ENCODE data around the gene AGAP1.

Gene AGAP1

GRCh38 chr2:236028066-236028465 lies 534.2 kb downstream of the AGAP1 start:
- Histone ChIP-seq H3K4me1 (ENCODE audit: control insufficient read depth, insufficient read depth, low read length) (no peaks in the 10 kb centered on the region), H3K36me3 (ENCODE audit: control insufficient read depth, insufficient read depth, low read length) (no peaks in the 10 kb centered on the region), H3K4me3 (ENCODE audit: low read depth, low read length) (no peak overlapping the region), H3K9ac (ENCODE audit: low read length) (no peak overlapping the region), H3K9me3 (ENCODE audit: control insufficient read depth, insufficient read depth, low read depth, low read length) (peaks cover 6% of the 10 kb centered on the region), H3K27me3 (ENCODE audit: control insufficient read depth, insufficient read depth, low read length) (no peaks in the 10 kb centered on the region), H3K27ac (ENCODE audit: low read depth, low read length) (no peak overlapping the region)

- Histone ChIP-seq H3K36me3 (ENCODE audit: control insufficient read depth, insufficient read depth, low read length) (no peaks in the 10 kb centered on the region; the same call in 1 of the 2 replicates), H3K27me3 (ENCODE audit: control insufficient read depth, insufficient read depth, low read length) (no peaks in the 10 kb centered on the region), H3K4me3 (ENCODE audit: low read depth, low read length) (no peak overlapping the region), H3K27ac (ENCODE audit: low read depth, low read length) (no peak overlapping the region), H3K9me3 (ENCODE audit: control insufficient read depth, insufficient read depth, low read depth, low read length) (peaks cover 6% of the 10 kb centered on the region), H3K4me1 (ENCODE audit: control insufficient read depth, insufficient read depth, low read length) (0 out of 2 replicates have a peak, but pooled peaks cover 3% of the 10 kb centered on the region), H3K9ac (ENCODE audit: low read length) (no peak overlapping the region)
These were observed 539.6 kb downstream of the AGAP1 start for GRCh38 chr2:236033462-236033861.

- no peaks in the 10 kb centered on the region; the same call in 1 of the 2 replicates for H3K36me3 ChIP-seq (ENCODE audit: control insufficient read depth, insufficient read depth, low read length)
These were observed 541.1 kb downstream of the AGAP1 start for GRCh38 chr2:236034974-236035373.

GRCh38 chr2:236036045-236036444 lies 542.2 kb downstream of the AGAP1 start:
- Histone ChIP-seq H3K27ac (ENCODE audit: low read depth, low read length) (no peak overlapping the region), H3K36me3 (ENCODE audit: control insufficient read depth, insufficient read depth, low read length) (no peaks in the 10 kb centered on the region; the same call in 1 of the 2 replicates), H3K9ac (ENCODE audit: low read length) (no peak overlapping the region), H3K4me1 (ENCODE audit: control insufficient read depth, insufficient read depth, low read length) (0 out of 2 replicates have a peak, but pooled peaks cover 3% of the 10 kb centered on the region), H3K9me3 (ENCODE audit: control insufficient read depth, insufficient read depth, low read depth, low read length) (peaks cover 2% of the 10 kb centered on the region; the same call in 1 of the 2 replicates), H3K4me3 (ENCODE audit: low read depth, low read length) (no peak overlapping the region), H3K27me3 (ENCODE audit: control insufficient read depth, insufficient read depth, low read length) (no peaks in the 10 kb centered on the region)

More at GRCh38 chr2:236034974-236035373, 541.1 kb downstream of the AGAP1 start:
- no peak overlapping the region for H3K4me3 ChIP-seq (ENCODE audit: low read depth, low read length)
- peaks cover 5% of the 10 kb centered on the region for H3K9me3 ChIP-seq (ENCODE audit: control insufficient read depth, insufficient read depth, low read depth, low read length)
- H3K4me1 ChIP-seq (ENCODE audit: control insufficient read depth, insufficient read depth, low read length) = 0 out of 2 replicates have a peak, but pooled peaks cover 3% of the 10 kb centered on the region
- H3K9ac ChIP-seq (ENCODE audit: low read length) = no peak overlapping the region
- no peak overlapping the region for H3K27ac ChIP-seq (ENCODE audit: low read depth, low read length)
- no peaks in the 10 kb centered on the region for H3K27me3 ChIP-seq (ENCODE audit: control insufficient read depth, insufficient read depth, low read length)

- no peak overlapping the region for H3K27ac ChIP-seq (ENCODE audit: low read depth, low read length)
- H3K9me3 ChIP-seq (ENCODE audit: control insufficient read depth, insufficient read depth, low read depth, low read length) = no peaks in the 10 kb centered on the region
- no peaks in the 10 kb centered on the region; the same call in 1 of the 2 replicates for H3K36me3 ChIP-seq (ENCODE audit: control insufficient read depth, insufficient read depth, low read length)
- H3K9ac ChIP-seq (ENCODE audit: low read length) = no peak overlapping the region
- H3K4me1 ChIP-seq (ENCODE audit: control insufficient read depth, insufficient read depth, low read length) = 0 out of 2 replicates have a peak, but pooled peaks cover 3% of the 10 kb centered on the region
- no peaks in the 10 kb centered on the region for H3K27me3 ChIP-seq (ENCODE audit: control insufficient read depth, insufficient read depth, low read length)
- no peak overlapping the region for H3K4me3 ChIP-seq (ENCODE audit: low read depth, low read length)
These were observed 544.3 kb downstream of the AGAP1 start for GRCh38 chr2:236038096-236038495.

- H3K36me3 ChIP-seq (ENCODE audit: control insufficient read depth, insufficient read depth, low read length) = no peaks in the 10 kb centered on the region; the same call in 1 of the 2 replicates
- H3K9me3 ChIP-seq (ENCODE audit: control insufficient read depth, insufficient read depth, low read depth, low read length) = no peaks in the 10 kb centered on the region
- H3K4me3 ChIP-seq (ENCODE audit: low read depth, low read length) = no peak overlapping the region
- H3K27me3 ChIP-seq (ENCODE audit: control insufficient read depth, insufficient read depth, low read length) = no peaks in the 10 kb centered on the region
- no peak overlapping the region for H3K27ac ChIP-seq (ENCODE audit: low read depth, low read length)
- peaks cover 9% of the 10 kb centered on the region; the same call in 1 of the 2 replicates for H3K4me1 ChIP-seq (ENCODE audit: control insufficient read depth, insufficient read depth, low read length)
- H3K9ac ChIP-seq (ENCODE audit: low read length) = no peak overlapping the region
These were observed 546.9 kb downstream of the AGAP1 start for GRCh38 chr2:236040600-236041328.

GRCh38 chr2:236041616-236042015 lies 547.8 kb downstream of the AGAP1 start:
- Histone ChIP-seq H3K4me3 (ENCODE audit: low read depth, low read length) (no peak overlapping the region), H3K9ac (ENCODE audit: low read length) (no peak overlapping the region), H3K4me1 (ENCODE audit: control insufficient read depth, insufficient read depth, low read length) (peaks cover 9% of the 10 kb centered on the region; the same call in 1 of the 2 replicates), H3K27ac (ENCODE audit: low read depth, low read length) (no peak overlapping the region), H3K36me3 (ENCODE audit: control insufficient read depth, insufficient read depth, low read length) (no peaks in the 10 kb centered on the region; the same call in 1 of the 2 replicates), H3K27me3 (ENCODE audit: control insufficient read depth, insufficient read depth, low read length) (no peaks in the 10 kb centered on the region), H3K9me3 (ENCODE audit: control insufficient read depth, insufficient read depth, low read depth, low read length) (no peaks in the 10 kb centered on the region)

GRCh38 chr2:236042087-236042486 lies 548.2 kb downstream of the AGAP1 start:
- peaks cover 9% of the 10 kb centered on the region; the same call in 1 of the 2 replicates for H3K4me1 ChIP-seq (ENCODE audit: control insufficient read depth, insufficient read depth, low read length)
- H3K4me3 ChIP-seq (ENCODE audit: low read depth, low read length) = no peak overlapping the region
- H3K27me3 ChIP-seq (ENCODE audit: control insufficient read depth, insufficient read depth, low read length) = no peaks in the 10 kb centered on the region
- H3K36me3 ChIP-seq (ENCODE audit: control insufficient read depth, insufficient read depth, low read length) = no peaks in the 10 kb centered on the region; the same call in 1 of the 2 replicates
- H3K9me3 ChIP-seq (ENCODE audit: control insufficient read depth, insufficient read depth, low read depth, low read length) = no peaks in the 10 kb centered on the region
- no peak overlapping the region for H3K9ac ChIP-seq (ENCODE audit: low read length)
- no peak overlapping the region for H3K27ac ChIP-seq (ENCODE audit: low read depth, low read length)

- H3K27me3 ChIP-seq (ENCODE audit: control insufficient read depth, insufficient read depth, low read length) = no peaks in the 10 kb centered on the region
- H3K9ac ChIP-seq (ENCODE audit: low read length) = no peak overlapping the region
These were observed 550.3 kb downstream of the AGAP1 start for GRCh38 chr2:236044191-236044590.

GRCh38 chr2:236045251-236046235 lies 551.7 kb downstream of the AGAP1 start:
- peaks cover 9% of the 10 kb centered on the region; the same call in 1 of the 2 replicates for H3K4me1 ChIP-seq (ENCODE audit: control insufficient read depth, insufficient read depth, low read length)
- peaks cover 7% of the 10 kb centered on the region for H3K36me3 ChIP-seq (ENCODE audit: control insufficient read depth, insufficient read depth, low read length)
- H3K9me3 ChIP-seq (ENCODE audit: control insufficient read depth, insufficient read depth, low read depth, low read length) = no peaks in the 10 kb centered on the region
- no peak overlapping the region for H3K27ac ChIP-seq (ENCODE audit: low read depth, low read length)
- H3K27me3 ChIP-seq (ENCODE audit: control insufficient read depth, insufficient read depth, low read length) = no peaks in the 10 kb centered on the region
- no peak overlapping the region for H3K4me3 ChIP-seq (ENCODE audit: low read depth, low read length)
- no peak overlapping the region for H3K9ac ChIP-seq (ENCODE audit: low read length)

More at GRCh38 chr2:236044191-236044590, 550.3 kb downstream of the AGAP1 start:
- Histone ChIP-seq H3K9me3 (ENCODE audit: control insufficient read depth, insufficient read depth, low read depth, low read length) (no peaks in the 10 kb centered on the region), H3K36me3 (ENCODE audit: control insufficient read depth, insufficient read depth, low read length) (peaks cover 6% of the 10 kb centered on the region), H3K27ac (ENCODE audit: low read depth, low read length) (no peak overlapping the region), H3K4me1 (ENCODE audit: control insufficient read depth, insufficient read depth, low read length) (peaks cover 9% of the 10 kb centered on the region; the same call in 1 of the 2 replicates), H3K4me3 (ENCODE audit: low read depth, low read length) (no peak overlapping the region)

Data from HUES6 (cell line).